Measurements from ENCODE around the gene NME3. TPM values are rescaled to one million over a fixed set of nuclear protein-coding genes. Genes with fewer than 3 reads are reported as not detected.

The NME3 gene
- total RNA-seq (10 to 100 TPM; 36.5 to 55.4 (median 47.4) TPM), polyA plus RNA-seq (75.2 TPM)
- long read RNA-seq, donor 1, transcript NME3-202 (3 exons, 1,014 nt), result major isoform, 6 of 28 reads
- long read RNA-seq, donor 1, transcript NME3-209 (4 exons, 913 nt), result major isoform, 6 of 28 reads
- long read RNA-seq, donor 1, transcript NME3-201 (5 exons, 1,069 nt), result major isoform, 6 of 28 reads
- long read RNA-seq, donor 1, partial matches to known transcripts, result 0 of 28 reads
- long read RNA-seq, donor 1, other reads (novel, unspliced or antisense), result 3 of 28 reads
- long read RNA-seq, donor 2, transcript NME3-201 (5 exons, 1,069 nt), result major isoform, 17 of 42 reads
- long read RNA-seq, donor 2, transcript NME3-204 (4 exons, 920 nt), result minor isoform, 8 of 42 reads
- long read RNA-seq, donor 2, partial matches to known transcripts, result 3 of 42 reads
- long read RNA-seq, donor 2, other reads (novel, unspliced or antisense), result 6 of 42 reads
- long read RNA-seq, donor 3, transcript NME3-201 (5 exons, 1,069 nt), result major isoform, 16 of 27 reads
- long read RNA-seq, donor 3, partial matches to known transcripts, result 1 of 27 reads
- long read RNA-seq, donor 3, other reads (novel, unspliced or antisense), result 3 of 27 reads
- long read RNA-seq, donor 4, transcript NME3-201 (5 exons, 1,069 nt), result major isoform, 9 of 36 reads
- long read RNA-seq, donor 4, transcript NME3-204 (4 exons, 920 nt), result minor isoform, 8 of 36 reads
- long read RNA-seq, donor 4, partial matches to known transcripts, result 0 of 36 reads
- long read RNA-seq, donor 4, other reads (novel, unspliced or antisense), result 11 of 36 reads

DNA sequence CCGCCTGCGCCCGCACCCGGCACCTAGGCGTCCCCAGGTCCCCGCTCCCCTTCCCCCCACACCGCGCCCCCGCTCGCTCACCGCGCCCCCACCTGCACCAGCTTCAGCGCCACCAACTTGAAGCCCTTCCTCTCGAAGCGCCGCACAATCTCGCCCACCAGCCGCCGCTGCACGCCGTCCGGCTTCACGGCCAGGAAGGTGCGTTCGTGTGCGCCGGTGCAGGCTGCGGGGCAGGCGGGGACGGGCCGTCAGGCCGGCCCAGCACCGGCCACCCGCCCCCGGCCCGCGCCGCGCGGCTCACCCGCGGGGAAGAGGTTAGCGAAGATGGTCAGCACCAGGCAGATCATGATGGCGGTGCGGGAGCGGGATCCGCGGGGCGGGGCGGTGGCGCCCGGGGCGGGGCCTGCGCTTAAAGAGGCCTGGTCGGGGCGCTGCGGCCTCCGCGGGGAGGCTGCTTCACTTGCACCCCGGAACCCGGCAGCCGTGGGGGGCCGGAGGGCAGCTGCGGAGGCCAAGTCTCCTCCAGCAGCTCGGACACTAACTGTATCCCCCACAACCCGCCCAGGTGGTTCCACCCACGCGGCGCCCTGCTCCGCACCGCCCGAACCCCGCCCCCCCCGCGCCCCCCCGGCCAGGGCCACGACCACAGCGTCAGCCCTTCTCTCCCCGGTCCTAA, at the start of gene NME3:
Gene NME3, minus strand, starts transcription at position 356 of the 676 bp plus-strand sequence. Its CDS starts 9 bp downstream, at position 347.
- Histone ChIP-seq H3K4me1 (ENCODE audit: control insufficient read depth, insufficient read depth, low read length) (peaks cover 4% of the 10 kb centered on the region), H3K27me3 (ENCODE audit: control insufficient read depth, insufficient read depth) (no peaks in the 10 kb centered on the region), H3K9me3 (ENCODE audit: control insufficient read depth, low read length) (no peaks in the 10 kb centered on the region), H3K4me3 (ENCODE audit: low read length) (peak within 1 kb of the TSS; percentile 83), H3K27ac (ENCODE audit: low read length) (peak within 1 kb of the TSS; percentile 37)
- intact Hi-C loops (cut with DNase I), result no loop called here
- ATAC-seq (peak; percentile 39 to 57), DNase-seq (peak; percentile 81 to 94 (median 94))
- WGBS, result under 1% methylated on average over 79 of the region's 79 CpGs

DNA sequence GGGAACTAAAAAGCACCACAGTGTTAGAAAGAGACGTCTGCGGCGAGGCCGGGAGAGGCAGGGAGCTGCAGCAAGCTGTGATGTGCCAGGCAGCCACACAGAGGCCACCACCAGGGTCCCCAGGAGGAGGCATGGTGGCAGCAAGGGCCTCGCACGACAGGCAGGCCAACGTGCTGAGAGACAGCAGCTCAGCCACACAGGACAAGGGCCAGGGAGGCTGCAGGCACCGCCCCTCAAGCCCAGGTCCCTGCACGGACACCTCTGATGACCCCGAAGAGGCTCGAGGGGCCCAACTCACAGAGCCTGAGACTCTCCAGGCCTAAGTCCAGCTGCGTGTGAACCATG, 49.6 kb upstream of the NME3 start:
- H3K27me3 ChIP-seq (ENCODE audit: control insufficient read depth, insufficient read depth), result no peaks in the 10 kb centered on the region
- H3K27ac ChIP-seq (ENCODE audit: low read length), result no peak overlapping the region
- DNase-seq, result no peak
- H3K4me1 ChIP-seq (ENCODE audit: control insufficient read depth, insufficient read depth, low read length), result no peaks in the 10 kb centered on the region
- intact Hi-C loops (cut with DNase I), result no loop called here
- no peak overlapping the region for H3K4me3 ChIP-seq (ENCODE audit: low read length)
- 88% methylated on average over 12 of the region's 12 CpGs for WGBS
- no peak for ATAC-seq
- H3K9me3 ChIP-seq (ENCODE audit: control insufficient read depth, low read length), result no peaks in the 10 kb centered on the region

DNA sequence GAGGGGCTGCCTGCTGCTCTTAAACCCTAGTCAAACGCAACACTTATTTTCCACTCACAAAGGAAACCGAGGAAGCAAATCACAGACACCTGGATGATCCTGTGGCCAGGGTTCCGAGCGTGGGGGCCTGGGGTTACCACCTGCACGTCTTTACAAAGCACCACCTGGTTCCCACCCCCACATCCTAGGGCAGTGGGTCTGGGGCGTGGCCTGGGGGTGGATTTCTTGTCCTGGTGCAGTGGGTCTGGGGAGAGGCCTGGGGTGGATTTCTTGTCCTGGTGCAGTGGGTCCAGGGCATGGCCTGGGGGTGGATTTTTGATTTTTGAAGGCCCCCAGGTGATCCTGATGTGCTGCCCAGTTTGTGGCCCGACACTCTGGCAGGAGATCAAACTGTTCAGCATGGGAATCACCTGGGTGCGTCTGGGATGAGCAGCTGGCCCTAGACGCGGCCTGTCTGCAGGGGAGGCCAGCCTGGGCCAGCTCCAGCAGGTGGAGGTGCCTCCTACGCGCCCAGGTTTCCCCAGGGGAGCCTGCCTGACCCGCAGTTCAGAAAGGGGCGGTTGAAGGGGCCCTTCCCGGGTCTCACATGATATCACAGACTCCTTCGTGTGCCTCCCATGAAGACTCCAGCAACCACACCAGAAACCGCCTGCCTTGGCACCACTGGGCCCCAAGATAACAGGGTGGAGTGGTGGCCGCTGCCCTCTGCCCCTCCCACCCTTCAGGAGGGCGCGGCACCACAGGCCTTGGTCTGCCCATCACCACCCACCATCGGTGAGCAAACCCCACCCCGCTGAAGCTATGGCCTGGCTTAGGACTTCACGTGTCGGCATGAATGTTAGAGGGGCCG, 49.0 kb upstream of the NME3 start:
- 92% methylated on average over 25 of the region's 25 CpGs for WGBS
- no peak overlapping the region for H3K27ac ChIP-seq (ENCODE audit: low read length)
- H3K9me3 ChIP-seq (ENCODE audit: control insufficient read depth, low read length), result no peaks in the 10 kb centered on the region
- H3K4me1 ChIP-seq (ENCODE audit: control insufficient read depth, insufficient read depth, low read length), result no peaks in the 10 kb centered on the region
- DNase-seq, result peak in 1 of 3 donors; percentile 44
- no peak overlapping the region for H3K4me3 ChIP-seq (ENCODE audit: low read length)
- no peaks in the 10 kb centered on the region for H3K27me3 ChIP-seq (ENCODE audit: control insufficient read depth, insufficient read depth)
- ATAC-seq, result no peak
- intact Hi-C loops (cut with DNase I), result no loop called here

DNA sequence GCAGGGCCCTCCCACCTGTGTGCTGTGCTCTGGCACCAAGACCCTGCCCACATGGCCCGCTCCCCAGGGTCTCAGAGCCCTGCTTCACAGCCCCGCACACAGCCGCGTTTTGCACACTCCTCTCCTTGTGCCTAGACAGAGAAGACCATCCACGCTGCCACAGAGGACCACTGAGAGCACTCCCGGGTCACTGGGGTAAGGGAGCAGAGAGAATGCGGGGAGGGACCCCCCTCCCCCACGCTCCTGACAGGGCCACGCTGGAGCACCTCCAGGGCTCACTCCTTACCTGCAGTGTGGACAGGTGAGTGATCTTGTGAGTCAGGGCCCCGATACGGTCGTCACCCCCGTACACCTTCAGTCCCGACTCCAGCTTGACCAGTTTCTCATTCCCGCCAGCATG, 48.3 kb upstream of the NME3 start:
- intact Hi-C loops (cut with DNase I), result no loop called here
- no peak for DNase-seq
- no peak for ATAC-seq
- Histone ChIP-seq H3K9me3 (ENCODE audit: control insufficient read depth, low read length) (no peaks in the 10 kb centered on the region), H3K27me3 (ENCODE audit: control insufficient read depth, insufficient read depth) (no peaks in the 10 kb centered on the region), H3K27ac (ENCODE audit: low read length) (no peak overlapping the region), H3K4me3 (ENCODE audit: low read length) (no peak overlapping the region), H3K4me1 (ENCODE audit: control insufficient read depth, insufficient read depth, low read length) (no peaks in the 10 kb centered on the region)
- WGBS, result 94% methylated on average over 15 of the region's 15 CpGs

DNA sequence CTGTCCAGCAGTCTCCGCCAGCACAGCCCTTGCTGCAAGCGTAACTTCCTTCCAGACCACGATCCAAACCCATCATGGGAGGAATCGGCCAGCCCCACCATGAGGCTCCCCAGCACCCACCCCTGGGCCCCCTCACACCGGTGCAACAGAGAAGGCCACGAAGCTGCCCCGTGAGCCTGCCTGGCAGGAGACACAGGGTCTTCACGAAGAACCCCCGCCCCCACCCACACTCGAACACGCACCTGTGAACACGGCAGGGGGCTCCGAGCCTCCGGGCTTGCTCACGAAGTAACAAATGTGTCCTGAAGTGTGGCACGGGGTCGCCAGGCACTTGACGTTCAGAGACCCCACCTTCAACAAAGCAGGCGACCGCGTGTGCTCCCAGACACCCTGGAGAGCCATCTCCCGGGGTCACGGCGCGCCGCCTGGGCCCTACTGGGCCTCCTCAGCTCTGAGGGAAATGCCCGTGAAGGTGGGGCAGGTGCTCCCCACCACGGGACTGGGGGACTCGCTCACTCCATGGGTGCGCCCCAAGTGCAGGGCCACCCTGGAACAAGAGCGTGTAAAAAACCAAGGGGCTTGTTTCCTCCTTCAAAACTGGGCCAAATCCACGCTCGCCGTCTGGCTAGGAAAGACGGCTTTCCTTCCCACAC, 47.7 kb upstream of the NME3 start:
- ATAC-seq, result no peak
- Histone ChIP-seq H3K4me1 (ENCODE audit: control insufficient read depth, insufficient read depth, low read length) (no peaks in the 10 kb centered on the region), H3K27ac (ENCODE audit: low read length) (no peak overlapping the region), H3K9me3 (ENCODE audit: control insufficient read depth, low read length) (no peaks in the 10 kb centered on the region), H3K4me3 (ENCODE audit: low read length) (no peak overlapping the region), H3K27me3 (ENCODE audit: control insufficient read depth, insufficient read depth) (no peaks in the 10 kb centered on the region)
- DNase-seq, result peak in 1 of 3 donors; percentile 58
- WGBS, result 95% methylated on average over 35 of the region's 35 CpGs
- intact Hi-C loops (cut with DNase I), result no loop called here

DNA sequence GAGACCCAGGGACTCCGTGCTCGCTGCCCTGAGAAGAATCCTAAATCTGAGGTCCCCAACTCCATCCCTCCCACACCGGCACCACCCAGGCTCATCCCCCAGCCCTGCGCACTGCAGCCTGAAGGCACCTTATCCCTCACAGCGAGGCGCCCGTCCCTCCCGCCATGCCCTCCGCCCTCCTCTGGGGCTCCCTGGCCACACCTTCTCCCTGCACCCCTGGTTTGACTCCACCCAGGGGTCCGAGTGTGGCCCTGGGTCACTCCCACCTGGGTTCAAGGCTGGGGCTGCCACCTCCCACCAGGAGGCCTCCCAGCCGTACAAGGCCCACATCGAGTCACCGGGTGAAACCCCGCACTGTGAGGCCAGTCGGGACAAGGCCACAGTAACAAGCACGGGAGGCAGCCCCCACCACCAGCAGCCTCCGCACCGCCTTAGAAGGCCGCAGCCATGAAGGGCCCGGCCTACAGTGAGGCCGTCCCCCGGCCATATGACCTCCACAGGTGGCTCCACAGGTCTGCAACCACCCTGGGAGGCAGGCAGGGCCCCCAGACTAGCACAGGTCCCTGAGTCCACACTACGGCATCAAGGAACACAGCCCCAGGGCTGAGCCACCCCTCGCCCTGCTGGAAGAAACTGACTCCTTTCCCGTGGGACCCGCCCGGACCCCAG, 47.0 kb upstream of the NME3 start:
- WGBS, result 95% methylated on average over 27 of the region's 27 CpGs
- DNase-seq (peak in 1 of 3 donors; percentile 49), ATAC-seq (no peak)
- Histone ChIP-seq H3K27ac (ENCODE audit: low read length) (no peak overlapping the region), H3K9me3 (ENCODE audit: control insufficient read depth, low read length) (no peaks in the 10 kb centered on the region), H3K4me1 (ENCODE audit: control insufficient read depth, insufficient read depth, low read length) (no peaks in the 10 kb centered on the region), H3K27me3 (ENCODE audit: control insufficient read depth, insufficient read depth) (no peaks in the 10 kb centered on the region), H3K4me3 (ENCODE audit: low read length) (no peak overlapping the region)
- intact Hi-C loops (cut with DNase I), result no loop called here

DNA sequence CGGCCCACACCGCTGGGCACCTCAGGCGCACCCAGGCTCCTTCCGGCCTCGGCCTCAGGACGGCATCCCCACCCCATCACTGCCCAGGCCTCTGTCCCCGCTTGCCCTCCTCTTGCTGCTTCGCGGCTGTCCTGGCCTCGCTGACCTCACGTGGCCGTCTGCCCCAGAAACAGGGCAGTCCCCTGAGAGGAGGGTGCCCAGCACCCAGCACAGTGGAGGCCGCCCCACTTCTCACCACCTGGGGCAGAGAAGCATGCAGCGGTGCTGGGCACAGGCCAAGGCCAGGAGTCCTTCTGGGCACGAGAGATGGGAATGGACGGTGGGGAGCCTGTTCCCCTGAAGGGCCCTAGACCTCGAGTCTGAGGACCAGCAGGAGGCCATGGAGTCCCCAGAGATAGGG, 46.4 kb upstream of the NME3 start:
- ATAC-seq (no peak), DNase-seq (no peak)
- intact Hi-C loops (cut with DNase I), result no loop called here
- no peak overlapping the region for H3K4me3 ChIP-seq (ENCODE audit: low read length)
- WGBS, result 93% methylated on average over 17 of the region's 17 CpGs
- H3K27ac ChIP-seq (ENCODE audit: low read length), result no peak overlapping the region
- no peaks in the 10 kb centered on the region for H3K9me3 ChIP-seq (ENCODE audit: control insufficient read depth, low read length)
- H3K4me1 ChIP-seq (ENCODE audit: control insufficient read depth, insufficient read depth, low read length), result no peaks in the 10 kb centered on the region
- no peaks in the 10 kb centered on the region for H3K27me3 ChIP-seq (ENCODE audit: control insufficient read depth, insufficient read depth)

DNA sequence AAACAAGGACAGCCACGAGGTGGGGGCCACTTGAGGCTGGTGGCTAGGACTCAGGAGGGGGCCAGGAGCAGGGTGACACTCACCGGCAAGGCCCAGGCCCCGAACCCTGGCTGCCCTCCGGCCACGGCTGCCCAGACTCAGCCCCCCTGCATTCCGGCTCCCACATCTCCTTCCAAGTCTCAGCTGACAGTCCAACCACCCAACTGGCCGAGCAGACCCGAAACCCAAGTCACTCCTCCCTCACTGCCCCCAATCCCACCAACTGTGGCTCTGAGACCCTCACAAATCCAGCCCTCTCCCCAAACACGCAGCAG, 45.9 kb upstream of the NME3 start:
- ATAC-seq, result no peak
- no peak for DNase-seq
- Histone ChIP-seq H3K27me3 (ENCODE audit: control insufficient read depth, insufficient read depth) (no peaks in the 10 kb centered on the region), H3K4me1 (ENCODE audit: control insufficient read depth, insufficient read depth, low read length) (no peaks in the 10 kb centered on the region), H3K9me3 (ENCODE audit: control insufficient read depth, low read length) (no peaks in the 10 kb centered on the region), H3K4me3 (ENCODE audit: low read length) (no peak overlapping the region), H3K27ac (ENCODE audit: low read length) (no peak overlapping the region)
- intact Hi-C loops (cut with DNase I), result no loop called here
- WGBS, result 93% methylated on average over 9 of the region's 9 CpGs

DNA sequence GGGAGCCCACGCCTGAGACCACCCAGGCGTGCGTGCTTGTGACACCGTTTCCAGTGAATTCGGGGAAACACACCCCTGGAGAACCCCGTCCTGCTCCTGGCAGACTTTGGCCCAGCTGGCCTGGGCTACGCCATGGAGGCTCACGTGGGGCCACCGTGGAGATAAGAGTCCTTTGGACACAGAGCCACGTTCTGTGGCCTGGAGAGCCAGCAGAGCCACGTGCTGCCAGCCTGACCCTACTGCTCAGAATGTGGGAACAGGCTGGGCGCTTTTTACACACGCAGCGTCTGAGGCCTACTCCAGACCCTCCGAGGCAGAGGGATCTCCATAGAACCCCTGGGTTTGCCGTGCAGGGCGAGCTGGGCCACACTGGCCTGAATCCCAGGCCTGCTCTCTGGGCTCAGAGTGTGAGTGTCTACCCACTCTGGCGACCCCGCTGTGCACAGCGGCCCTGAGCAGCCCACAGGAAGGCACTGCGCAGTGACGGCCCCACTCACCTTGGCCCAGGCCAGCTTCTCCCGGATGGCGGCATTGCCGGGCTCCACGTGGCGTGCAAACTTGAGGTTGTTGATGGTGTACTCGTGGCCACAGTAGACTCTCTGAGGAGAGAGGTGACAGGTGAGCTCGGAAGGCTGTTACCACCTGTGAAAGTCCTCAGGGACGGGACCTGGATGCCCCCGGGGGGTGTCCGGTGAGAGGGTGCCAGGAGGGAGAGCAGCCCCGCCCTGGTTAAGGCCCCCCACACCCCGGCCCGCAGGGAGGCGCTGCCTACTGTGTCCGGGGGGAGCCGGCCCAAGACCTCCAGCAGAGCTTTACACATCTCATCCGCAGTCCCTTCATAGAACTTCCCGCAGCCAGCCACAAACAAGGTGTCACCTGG, 45.3 kb upstream of the NME3 start:
- 93% methylated on average over 40 of the region's 40 CpGs for WGBS
- Histone ChIP-seq H3K4me1 (ENCODE audit: control insufficient read depth, insufficient read depth, low read length) (no peaks in the 10 kb centered on the region), H3K27ac (ENCODE audit: low read length) (no peak overlapping the region), H3K27me3 (ENCODE audit: control insufficient read depth, insufficient read depth) (no peaks in the 10 kb centered on the region), H3K4me3 (ENCODE audit: low read length) (no peak overlapping the region), H3K9me3 (ENCODE audit: control insufficient read depth, low read length) (no peaks in the 10 kb centered on the region)
- ATAC-seq (no peak), DNase-seq (peak in 1 of 3 donors; percentile 46)
- intact Hi-C loops (cut with DNase I), result no loop called here
